ENCODE results near the gene GEMIN4. TPM values are rescaled to one million over a fixed set of nuclear protein-coding genes. Genes with fewer than 3 reads are reported as not detected.

Gene GEMIN4
- total RNA-seq, 1 experiment from 2014 or later = 47.4 TPM

GRCh38 chr17:708132-708531 lies 43.9 kb downstream of the GEMIN4 start:
- no peaks in the 10 kb centered on the region for H3K27me3 ChIP-seq (ENCODE audit: insufficient read depth, low read depth)
- H3K79me2 ChIP-seq (ENCODE audit: low read depth) = peaks cover 23% of the 10 kb centered on the region
- H3K36me3 ChIP-seq (ENCODE audit: low read depth) = peaks cover 7% of the 10 kb centered on the region; the same call in 1 of the 2 replicates
- intact Hi-C loops (cut with micrococcal nuclease; ENCODE audit: unreplicated experiment) = no loop called here
- no peak overlapping the region for H3K27ac ChIP-seq
- no peak overlapping the region for H2AFZ ChIP-seq
- TF ChIP-seq CTCF (conservative IDR thresholded peaks at IDR 0.05) = no peak
- no peak for TF ChIP-seq EZH2 (IDR thresholded peaks at IDR 0.05; ENCODE audit: low read depth)
- POLR2A ChIA-PET (ENCODE audit: unreplicated experiment) = no interaction called here
- peaks cover 44% of the 10 kb centered on the region for H4K20me1 ChIP-seq (ENCODE audit: insufficient read depth)
- no peak for DNase-seq
- no peaks in the 10 kb centered on the region for H3K9me2 ChIP-seq (ENCODE audit: insufficient read depth)
- no peak overlapping the region for H3K4me3 ChIP-seq
- peaks cover 6% of the 10 kb centered on the region; the same call in 1 of the 2 replicates for H3K4me1 ChIP-seq (replicated peaks; ENCODE audit: insufficient read depth)
- BruUV-seq (replicated peaks) = no TSS peak
- H3K4me2 ChIP-seq = no peak overlapping the region
- no peaks in the 10 kb centered on the region for H3K9me3 ChIP-seq (ENCODE audit: insufficient read depth, low read depth)
- 0 out of 2 replicates have a peak, but pooled peaks cover 3% of the 10 kb centered on the region for H3F3A ChIP-seq (ENCODE audit: insufficient read depth, low read depth)
- CTCF ChIA-PET = no interaction called here

DNA sequence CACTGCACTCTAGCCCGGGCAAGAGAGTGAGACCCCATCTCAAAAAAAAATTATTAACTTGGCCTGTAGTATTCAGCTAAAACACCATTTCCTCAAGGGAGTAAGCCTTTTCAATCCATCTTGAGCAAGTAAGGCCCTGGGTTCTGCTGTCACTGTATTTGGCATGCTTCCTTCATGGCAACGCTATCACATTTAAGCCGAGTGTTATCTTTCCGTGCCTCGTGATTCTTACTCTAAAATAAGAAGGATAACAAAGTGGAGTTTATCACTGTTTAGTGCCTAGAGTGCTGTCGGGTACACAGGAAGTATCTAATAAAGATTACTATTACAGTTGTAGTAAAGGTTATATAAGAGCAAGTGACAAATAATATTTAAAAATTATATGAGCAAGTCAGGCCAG lies 46.2 kb downstream of the GEMIN4 start:
- Histone ChIP-seq H4K20me1 (ENCODE audit: insufficient read depth) (peaks cover 30% of the 10 kb centered on the region), H3K4me1 (replicated peaks; ENCODE audit: insufficient read depth) (no peaks in the 10 kb centered on the region), H3K27ac (no peak overlapping the region), H3K36me3 (ENCODE audit: low read depth) (peaks cover 7% of the 10 kb centered on the region; the same call in 1 of the 2 replicates), H2AFZ (no peak overlapping the region), H3K9me2 (ENCODE audit: insufficient read depth) (no peaks in the 10 kb centered on the region), H3K9me3 (ENCODE audit: insufficient read depth, low read depth) (no peaks in the 10 kb centered on the region), H3K4me3 (no peak overlapping the region), H3K79me2 (ENCODE audit: low read depth) (peaks cover under 1% of the 10 kb centered on the region; the same call in 1 of the 2 replicates), H3F3A (ENCODE audit: insufficient read depth, low read depth) (0 out of 2 replicates have a peak, but pooled peaks cover 3% of the 10 kb centered on the region), H3K4me2 (no peak overlapping the region), H3K27me3 (ENCODE audit: insufficient read depth, low read depth) (no peaks in the 10 kb centered on the region)
- TF ChIP-seq EZH2 (IDR thresholded peaks at IDR 0.05; ENCODE audit: low read depth) (no peak), CTCF (conservative IDR thresholded peaks at IDR 0.05) (no peak)
- ChIA-PET CTCF (interaction anchor here (0.6 kb wide), 1 partner anchor 61 kb away, joined by 3 read pairs; no protein-coding TSS in a partner anchor), POLR2A (ENCODE audit: unreplicated experiment) (no interaction called here)
- intact Hi-C loops (cut with micrococcal nuclease; ENCODE audit: unreplicated experiment) = no loop called here
- no peak for DNase-seq
- BruUV-seq (replicated peaks) = no TSS peak

DNA sequence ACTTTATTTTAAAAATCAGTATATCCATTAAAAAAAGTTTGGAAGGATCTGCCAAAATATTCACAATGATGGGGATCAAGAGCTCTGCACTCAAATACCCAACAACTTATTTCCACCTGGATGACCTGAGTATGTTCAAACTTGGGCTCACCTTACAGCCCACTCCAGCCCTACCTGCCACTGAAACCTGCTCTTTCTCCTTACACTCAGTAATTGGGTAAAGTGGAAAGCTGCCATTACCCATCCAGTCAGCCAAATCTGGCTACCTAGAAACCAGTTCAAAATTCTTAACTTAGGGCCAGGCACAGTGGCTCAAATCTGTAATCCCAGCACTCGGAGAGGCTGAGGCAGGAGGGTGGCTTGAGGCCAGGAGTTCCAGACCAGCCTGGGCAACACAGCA lies 47.1 kb downstream of the GEMIN4 start:
- TF ChIP-seq EZH2 (IDR thresholded peaks at IDR 0.05; ENCODE audit: low read depth) (no peak), CTCF (conservative IDR thresholded peaks at IDR 0.05) (no peak)
- ChIA-PET CTCF (interaction anchor here (0.6 kb wide), 1 partner anchor 62 kb away, joined by 3 read pairs; no protein-coding TSS in a partner anchor), POLR2A (ENCODE audit: unreplicated experiment) (no interaction called here)
- Histone ChIP-seq H3K79me2 (ENCODE audit: low read depth) (no peaks in the 10 kb centered on the region), H4K20me1 (ENCODE audit: insufficient read depth) (peaks cover 32% of the 10 kb centered on the region), H3K4me2 (no peak overlapping the region), H3K9me2 (ENCODE audit: insufficient read depth) (no peaks in the 10 kb centered on the region), H2AFZ (no peak overlapping the region), H3K27me3 (ENCODE audit: insufficient read depth, low read depth) (no peaks in the 10 kb centered on the region), H3K4me3 (no peak overlapping the region), H3F3A (ENCODE audit: insufficient read depth, low read depth) (0 out of 2 replicates have a peak, but pooled peaks cover 3% of the 10 kb centered on the region), H3K9me3 (ENCODE audit: insufficient read depth, low read depth) (no peaks in the 10 kb centered on the region), H3K27ac (no peak overlapping the region), H3K4me1 (replicated peaks; ENCODE audit: insufficient read depth) (no peaks in the 10 kb centered on the region), H3K36me3 (ENCODE audit: low read depth) (peaks cover 3% of the 10 kb centered on the region; the same call in 1 of the 2 replicates)
- no peak for DNase-seq
- no TSS peak for BruUV-seq (replicated peaks)
- intact Hi-C loops (cut with micrococcal nuclease; ENCODE audit: unreplicated experiment) = no loop called here
